Measurements from ENCODE around the gene PSENEN. TPM values are rescaled to one million over a fixed set of nuclear protein-coding genes. Genes with fewer than 3 reads are reported as not detected.
A peak's percentile ranks its signal among the peaks of the same experiment; 100 is the strongest.

The PSENEN gene
- total RNA-seq, 1 donor from 2014 or later, result 56.9 TPM

- ATAC-seq, result no peak
Measured at GRCh38 chr19:35734273-35734672, 11.2 kb upstream of the PSENEN start.

- ATAC-seq, result no peak
Measured at GRCh38 chr19:35734889-35735288, 10.6 kb upstream of the PSENEN start.

- no peak for ATAC-seq
Measured at GRCh38 chr19:35736913-35737886, 8.3 kb upstream of the PSENEN start.

- ATAC-seq, result no peak
Measured at GRCh38 chr19:35738021-35738886, 7.2 kb upstream of the PSENEN start.

- ATAC-seq, result no peak
Measured at GRCh38 chr19:35738887-35739229, 6.6 kb upstream of the PSENEN start.

GRCh38 chr19:35739275-35740107 is 6.0 kb upstream of the PSENEN start:
- no peak for ATAC-seq

- ATAC-seq, result peak; percentile 6
Measured at GRCh38 chr19:35740108-35740422, 5.4 kb upstream of the PSENEN start.

- peak; percentile 80 for ATAC-seq
Measured at GRCh38 chr19:35740423-35741202, 4.8 kb upstream of the PSENEN start.

GRCh38 chr19:35741203-35741515 is 4.3 kb upstream of the PSENEN start:
- no peak for ATAC-seq

GRCh38 chr19:35742121-35742724 is 3.2 kb upstream of the PSENEN start, which contains the start of gene IGFLR1:
TSS of gene IGFLR1 (minus strand) at chr19:35742452. CDS start at chr19:35741180, 1,272 bp downstream.
- ATAC-seq, result no peak

- no peak for ATAC-seq
Measured at GRCh38 chr19:35743640-35744429, 1.6 kb upstream of the PSENEN start.

- peak; percentile 71 for ATAC-seq
Measured at GRCh38 chr19:35744430-35745327, 772 bp upstream of the PSENEN start.

- ATAC-seq, result no peak
Measured at GRCh38 chr19:35746087-35746462, 624 bp downstream of the PSENEN start.

- no peak for ATAC-seq
Measured at GRCh38 chr19:35746531-35746930, 1.1 kb downstream of the PSENEN start.

- peak; percentile 88 for ATAC-seq
Measured at GRCh38 chr19:35748106-35749020, 2.9 kb downstream of the PSENEN start, which contains the start of gene LIN37. TSS of gene LIN37 (plus strand) at chr19:35748576. CDS start at chr19:35748725, 149 bp downstream.

GRCh38 chr19:35750167-35750566 is 4.7 kb downstream of the PSENEN start:
- no peak for ATAC-seq

- no peak for ATAC-seq
Measured at GRCh38 chr19:35751839-35752745, 6.6 kb downstream of the PSENEN start.
